ENCODE results near the gene HFE. TPM values are rescaled to one million over a fixed set of nuclear protein-coding genes. Genes with fewer than 3 reads are reported as not detected.

Gene HFE
- total and polyA plus RNA-seq, 10 of the 15 experiments (the other 5 are each of a cell fraction or from before 2014, with no cell fraction given): 0.52 to 5.9 (median 1.7) TPM

DNA sequence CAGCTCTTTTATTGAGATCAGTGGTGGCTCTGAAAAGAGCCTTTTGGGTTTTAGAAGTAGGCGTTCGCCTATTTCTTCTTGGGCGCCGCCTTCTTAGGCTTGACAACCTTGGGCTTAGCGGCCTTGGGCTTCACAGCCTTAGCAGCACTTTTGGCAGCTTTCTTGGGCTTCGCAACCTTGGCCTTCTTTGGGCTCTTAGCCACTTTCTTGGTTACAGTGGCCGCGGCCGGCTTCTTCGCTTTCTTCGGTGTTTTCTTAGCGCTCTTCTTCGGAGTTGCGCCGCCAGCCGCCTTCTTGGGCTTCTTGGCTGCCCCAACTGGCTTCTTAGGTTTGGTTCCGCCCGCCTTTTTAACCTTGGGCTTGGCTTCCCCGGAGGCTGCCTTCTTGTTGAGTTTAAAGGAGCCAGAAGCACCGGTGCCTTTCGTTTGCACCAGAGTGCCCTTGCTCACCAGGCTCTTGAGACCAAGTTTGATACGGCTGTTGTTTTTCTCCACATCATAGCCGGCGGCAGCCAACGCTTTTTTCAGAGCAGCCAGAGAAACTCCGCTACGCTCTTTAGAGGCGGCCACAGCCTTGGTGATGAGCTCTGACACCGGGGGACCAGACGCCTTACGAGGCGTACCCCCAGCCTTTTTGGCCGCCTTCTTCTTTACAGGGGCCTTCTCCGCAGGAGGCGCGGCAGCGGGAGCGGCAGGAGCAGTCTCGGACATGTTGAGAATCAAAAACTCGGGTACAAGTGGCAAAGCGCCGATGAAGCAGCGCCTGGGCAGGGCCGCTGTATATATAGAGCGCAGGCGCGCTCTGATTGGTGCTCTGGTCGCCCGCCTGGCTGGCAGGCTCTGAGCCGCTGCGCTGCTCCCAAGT, 31.3 kb upstream of the HFE start (continued):
- peak; percentile 62 for TF ChIP-seq NFIC (IDR thresholded peaks at IDR 0.05; ENCODE audit: low read depth, low read length)
- TF ChIP-seq IKZF2 (IDR thresholded peaks at IDR 0.05): peak in 1 of 2 experiments; percentile 47; a peak in 2 of 4 replicates
- peak in 1 of 2 experiments; percentile 53; a peak in 1 of 4 replicates for TF ChIP-seq CEBPB (IDR thresholded peaks at IDR 0.05; ENCODE audit: borderline replicate concordance in 1 of 2, low read depth in 2 of 2, low read length in 2 of 2)
- TF ChIP-seq, protein P1, sequence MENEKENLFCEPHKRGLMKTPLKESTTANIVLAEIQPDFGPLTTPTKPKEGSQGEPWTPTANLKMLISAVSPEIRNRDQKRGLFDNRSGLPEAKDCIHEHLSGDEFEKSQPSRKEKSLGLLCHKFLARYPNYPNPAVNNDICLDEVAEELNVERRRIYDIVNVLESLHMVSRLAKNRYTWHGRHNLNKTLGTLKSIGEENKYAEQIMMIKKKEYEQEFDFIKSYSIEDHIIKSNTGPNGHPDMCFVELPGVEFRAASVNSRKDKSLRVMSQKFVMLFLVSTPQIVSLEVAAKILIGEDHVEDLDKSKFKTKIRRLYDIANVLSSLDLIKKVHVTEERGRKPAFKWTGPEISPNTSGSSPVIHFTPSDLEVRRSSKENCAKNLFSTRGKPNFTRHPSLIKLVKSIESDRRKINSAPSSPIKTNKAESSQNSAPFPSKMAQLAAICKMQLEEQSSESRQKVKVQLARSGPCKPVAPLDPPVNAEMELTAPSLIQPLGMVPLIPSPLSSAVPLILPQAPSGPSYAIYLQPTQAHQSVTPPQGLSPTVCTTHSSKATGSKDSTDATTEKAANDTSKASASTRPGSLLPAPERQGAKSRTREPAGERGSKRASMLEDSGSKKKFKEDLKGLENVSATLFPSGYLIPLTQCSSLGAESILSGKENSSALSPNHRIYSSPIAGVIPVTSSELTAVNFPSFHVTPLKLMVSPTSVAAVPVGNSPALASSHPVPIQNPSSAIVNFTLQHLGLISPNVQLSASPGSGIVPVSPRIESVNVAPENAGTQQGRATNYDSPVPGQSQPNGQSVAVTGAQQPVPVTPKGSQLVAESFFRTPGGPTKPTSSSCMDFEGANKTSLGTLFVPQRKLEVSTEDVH (IDR thresholded peaks at IDR 0.05; ENCODE audit: low read depth, partially characterized antibody): peak; percentile 29

DNA sequence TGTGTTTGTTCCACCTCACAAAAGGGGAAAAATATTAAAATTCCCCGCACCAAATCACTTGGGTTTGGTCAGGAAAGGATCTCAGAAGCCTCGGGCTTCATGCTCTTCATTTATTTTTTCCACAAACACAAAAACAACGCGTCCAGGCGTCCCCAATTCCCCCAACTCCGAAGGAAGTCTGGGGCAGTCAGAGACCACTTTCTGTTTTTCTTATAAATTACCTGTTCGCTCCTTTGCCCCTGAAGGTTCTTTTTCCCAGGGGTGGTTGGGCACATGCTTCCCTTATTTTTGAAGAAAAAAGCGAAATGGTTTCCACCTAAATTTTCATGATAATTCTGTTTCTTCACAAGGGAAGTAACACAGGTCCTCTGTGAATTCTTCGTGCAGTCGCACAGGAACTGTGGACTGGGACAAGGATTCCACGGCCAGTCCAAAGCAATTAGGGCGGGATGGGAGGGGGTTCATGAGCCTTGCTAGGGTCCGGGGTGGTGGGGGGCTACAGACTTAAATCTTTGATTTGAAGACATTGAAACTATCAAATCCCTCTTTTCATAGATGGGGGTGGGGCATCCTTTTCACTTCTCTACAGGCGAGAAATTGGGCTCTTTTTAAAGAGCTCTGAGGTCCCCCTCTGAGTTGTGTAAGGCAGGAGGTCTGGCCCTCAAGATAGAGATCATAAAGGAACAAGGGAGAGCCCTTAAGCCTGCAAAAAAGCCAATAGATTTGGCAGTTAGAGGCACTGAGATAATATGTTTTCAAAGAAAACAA, 30.5 kb upstream of the HFE start:
- Histone ChIP-seq H3K4me3 (peak overlapping the region; percentile 75), H3K27me3 (replicated peaks in 1 of 2; ENCODE audit: control insufficient read depth in 2 of 2, insufficient read depth in 2 of 2, low read length in 1 of 2) (no peaks in the 10 kb centered on the region), H3K4me1 (ENCODE audit: control insufficient read depth, insufficient read depth, low read length) (peaks cover 4% of the 10 kb centered on the region; the same call in 1 of the 2 replicates), H3K27ac (ENCODE audit: control insufficient read depth, insufficient read depth) (peak overlapping the region; percentile 93), H3K9me3 (replicated peaks; ENCODE audit: control insufficient read depth, insufficient read depth, low read length) (no peaks in the 10 kb centered on the region), H3K9ac (ENCODE audit: control insufficient read depth, insufficient read depth, low read length) (peak overlapping the region; percentile 88), H3K36me3 (ENCODE audit: control insufficient read depth in 2 of 2, insufficient read depth in 2 of 2, low read length in 1 of 2) (no peaks in the 10 kb centered on the region), H2AFZ (ENCODE audit: control insufficient read depth, low read depth, low read length) (peak overlapping the region; percentile 59), H3K4me2 (ENCODE audit: control insufficient read depth, insufficient read depth) (peak overlapping the region; percentile 75), H4K20me1 (ENCODE audit: control insufficient read depth, insufficient read depth) (no peaks in the 10 kb centered on the region), H3K79me2 (ENCODE audit: control insufficient read depth, insufficient read depth, low read length) (no peaks in the 10 kb centered on the region; the same call in 1 of the 2 replicates)
- BruUV-seq (replicated peaks): TSS peak; percentile 94
- SMC1A ChIA-PET (ENCODE audit: uncharacterized antibody, unreplicated experiment): interaction anchor here (0.6 to 20.1 kb wide), 5 partner anchors 24 to 102 kb away, joined by 3 to 645 read pairs (median 4); partner anchors contain the start of gene HFE
- CTCF ChIA-PET: interaction anchor here (1.0 to 23.0 kb wide), 4 partner anchors 9 to 38 kb away, joined by 4 to 897 read pairs (median 6); partner anchors contain the start of gene HFE
- DNase-seq (ENCODE audit: low read depth, low spot score) (no peak), FAIRE-seq (no peak), ATAC-seq (no peak)
- intact Hi-C loops (cut with micrococcal nuclease; ENCODE audit: unreplicated experiment): loop anchor here (1.0 kb wide), 1 partner anchor 11 kb away; a partner anchor contains a TSS
- WGBS (ENCODE audit: insufficient coverage, insufficient replicate concordance, low lambda C conversion rate, missing lambda C conversion rate): 1% methylated on average over 14 of the region's 14 CpGs
- POLR2A ChIA-PET: interaction anchor here (0.6 to 2.3 kb wide), 10 partner anchors 11 to 178 kb away, joined by 3 to 12 read pairs (median 6); a partner anchor contains a TSS
- RAD21 ChIA-PET (ENCODE audit: unreplicated experiment): interaction anchor here (1.2 to 1.5 kb wide), 4 partner anchors 11 to 40 kb away, joined by 3 to 7 read pairs (median 4); a partner anchor contains a TSS
- in situ Hi-C loops (cut with MboI): no loop called here
- TF ChIP-seq ASH2L (IDR thresholded peaks at IDR 0.05; ENCODE audit: borderline replicate concordance, low read depth): no peak
- TF ChIP-seq WRNIP1 (IDR thresholded peaks at IDR 0.05; ENCODE audit: borderline replicate concordance, low read depth, low read length): no peak
- TF ChIP-seq RELA (IDR thresholded peaks at IDR 0.05; ENCODE audit: borderline replicate concordance, partially characterized antibody): no peak
- TF ChIP-seq CHD2 (IDR thresholded peaks at IDR 0.05; ENCODE audit: borderline replicate concordance, low read depth, low read length): no peak
- TF ChIP-seq, protein P2, sequence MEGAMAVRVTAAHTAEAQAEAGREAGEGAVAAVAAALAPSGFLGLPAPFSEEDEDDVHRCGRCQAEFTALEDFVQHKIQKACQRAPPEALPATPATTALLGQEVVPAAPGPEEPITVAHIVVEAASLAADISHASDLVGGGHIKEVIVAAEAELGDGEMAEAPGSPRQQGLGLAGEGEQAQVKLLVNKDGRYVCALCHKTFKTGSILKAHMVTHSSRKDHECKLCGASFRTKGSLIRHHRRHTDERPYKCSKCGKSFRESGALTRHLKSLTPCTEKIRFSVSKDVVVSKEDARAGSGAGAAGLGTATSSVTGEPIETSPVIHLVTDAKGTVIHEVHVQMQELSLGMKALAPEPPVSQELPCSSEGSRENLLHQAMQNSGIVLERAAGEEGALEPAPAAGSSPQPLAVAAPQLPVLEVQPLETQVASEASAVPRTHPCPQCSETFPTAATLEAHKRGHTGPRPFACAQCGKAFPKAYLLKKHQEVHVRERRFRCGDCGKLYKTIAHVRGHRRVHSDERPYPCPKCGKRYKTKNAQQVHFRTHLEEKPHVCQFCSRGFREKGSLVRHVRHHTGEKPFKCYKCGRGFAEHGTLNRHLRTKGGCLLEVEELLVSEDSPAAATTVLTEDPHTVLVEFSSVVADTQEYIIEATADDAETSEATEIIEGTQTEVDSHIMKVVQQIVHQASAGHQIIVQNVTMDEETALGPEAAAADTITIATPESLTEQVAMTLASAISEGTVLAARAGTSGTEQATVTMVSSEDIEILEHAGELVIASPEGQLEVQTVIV (IDR thresholded peaks at IDR 0.05; ENCODE audit: borderline replicate concordance, partially characterized antibody): no peak
- TF ChIP-seq NRF1 (conservative IDR thresholded peaks at IDR 0.05; ENCODE audit: low read depth, low read length): 0 out of 2 replicates have a peak, but pooled peaks have one; percentile 2

Measured in GM12878 (cell line).